NCI-H2171 (cell line): ENCODE measurements around the gene RPL21.
A peak's percentile ranks its signal among the peaks of the same experiment; 100 is the strongest.
"Not testable (repeated sequence)": the region's sequence is repeated elsewhere in the genome, so short reads cannot be mapped to it uniquely, and the experiment has no call there.

Experiments
- DNase-seq: peaks from one replicate; lab custom pipeline; 2025; lab: John Stamatoyannopoulos, UW

RPL21 gene

GRCh38 chr13:27251166-27252091, at the start of gene RPL21:
RPL21 (plus strand) TSS chr13:27251558; CDS start chr13:27253777, 2,219 bp downstream.
- DNase-seq, result peak; percentile 80

GRCh38 chr13:27201661-27202060, 49.7 kb upstream of the RPL21 start:
- DNase-seq, result no peak

- no peak for DNase-seq
Measured at GRCh38 chr13:27203186-27203585, 48.2 kb upstream of the RPL21 start.

DNA sequence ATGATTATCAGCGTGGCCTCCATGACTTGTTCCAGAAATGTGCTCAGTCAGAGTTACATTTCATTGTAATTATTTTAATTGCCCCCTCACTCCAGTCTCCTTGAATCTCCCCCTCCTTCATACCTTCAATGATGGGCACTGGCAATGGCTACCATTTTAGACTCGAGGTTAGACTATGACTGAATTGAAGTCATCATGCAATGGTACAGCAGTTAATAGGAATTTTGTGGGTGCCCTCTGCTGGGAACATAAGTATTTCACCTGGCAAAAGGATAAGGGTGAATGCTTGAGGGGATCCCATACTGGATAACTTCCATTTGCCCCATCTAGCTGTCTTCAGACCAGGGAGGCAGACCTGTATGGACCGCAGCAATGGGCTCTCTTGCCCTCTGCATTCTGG, 47.5 kb upstream of the RPL21 start:
- no peak for DNase-seq

- no peak for DNase-seq
Measured at GRCh38 chr13:27208514-27208913, 42.8 kb upstream of the RPL21 start.

GRCh38 chr13:27211271-27211670, 40.1 kb upstream of the RPL21 start:
- no peak for DNase-seq

GRCh38 chr13:27211771-27212364, 39.5 kb upstream of the RPL21 start:
- DNase-seq, result no peak

GRCh38 chr13:27213386-27213785, 38.0 kb upstream of the RPL21 start:
- DNase-seq, result not testable (repeated sequence)

GRCh38 chr13:27217791-27218190, 33.6 kb upstream of the RPL21 start:
- not testable (repeated sequence) for DNase-seq

- DNase-seq, result not testable (repeated sequence)
Measured at GRCh38 chr13:27218861-27219260, 32.5 kb upstream of the RPL21 start.

DNA sequence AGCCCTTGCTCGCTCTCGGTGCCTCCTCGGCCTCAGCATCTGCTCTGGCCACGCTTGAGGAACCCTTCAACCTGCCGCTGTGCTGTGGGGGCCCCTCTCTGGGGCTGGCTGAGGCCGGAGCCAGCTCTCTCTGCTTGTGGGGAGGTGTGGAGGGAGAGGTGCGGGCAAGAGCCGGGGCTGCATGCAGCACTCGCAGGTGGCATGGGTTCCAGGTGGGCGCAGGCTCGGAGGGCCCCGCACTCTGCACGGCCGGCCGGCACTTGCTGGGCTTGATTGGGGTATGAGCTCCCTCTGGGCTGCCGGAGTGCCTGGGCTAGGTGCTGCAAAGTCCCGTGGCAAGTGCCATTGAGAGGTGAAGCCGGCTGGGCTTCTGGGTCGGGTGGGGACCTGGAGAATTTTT, 31.7 kb upstream of the RPL21 start:
- no peak for DNase-seq

GRCh38 chr13:27222100-27222499, 29.3 kb upstream of the RPL21 start:
- DNase-seq, result not testable (repeated sequence)

DNA sequence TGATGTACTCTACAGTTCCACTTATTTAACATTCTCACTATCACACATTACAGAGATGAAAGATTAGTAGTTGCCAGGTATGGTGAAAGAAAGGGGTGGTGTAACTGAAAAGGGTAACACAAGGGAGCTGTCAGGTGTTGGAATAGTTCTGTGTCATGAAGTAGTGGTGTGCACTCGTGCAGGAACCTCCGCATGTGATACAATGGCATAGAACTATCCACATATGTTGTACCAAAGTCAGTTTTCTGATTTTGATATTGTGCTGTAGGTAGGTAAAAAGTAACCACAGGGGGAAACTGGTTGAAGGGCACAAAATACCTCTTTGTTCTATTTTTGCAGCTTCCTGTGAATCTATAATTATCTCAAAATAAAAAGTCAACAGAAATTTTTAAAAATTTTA, 24.4 kb upstream of the RPL21 start:
- no peak for DNase-seq

- no peak for DNase-seq
Measured at GRCh38 chr13:27228131-27228530, 23.2 kb upstream of the RPL21 start.

GRCh38 chr13:27229642-27230041, 21.7 kb upstream of the RPL21 start:
- DNase-seq, result no peak

- DNase-seq, result no peak
Measured at GRCh38 chr13:27233964-27234363, 17.4 kb upstream of the RPL21 start.

DNA sequence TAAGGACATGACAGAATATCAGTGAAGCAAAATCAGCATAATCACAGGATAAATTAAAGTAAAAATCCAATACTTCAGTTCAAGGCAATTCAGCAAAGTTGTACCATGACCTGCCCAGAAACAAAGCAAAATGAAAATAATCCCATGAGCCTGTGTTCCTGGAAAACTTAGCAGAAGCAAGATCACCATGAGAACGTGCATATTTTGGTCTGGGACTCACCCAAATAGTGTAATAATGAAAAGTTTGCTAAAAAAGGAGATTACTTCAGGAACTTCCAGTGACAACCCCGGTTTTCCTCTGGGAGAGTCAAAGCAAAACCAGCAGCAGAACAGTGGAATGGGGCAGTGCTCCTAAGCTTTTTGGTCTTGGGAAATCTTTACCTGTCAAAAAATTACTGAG, 14.9 kb upstream of the RPL21 start:
- no peak for DNase-seq

GRCh38 chr13:27242702-27243101, 8.7 kb upstream of the RPL21 start:
- no peak for DNase-seq

DNA sequence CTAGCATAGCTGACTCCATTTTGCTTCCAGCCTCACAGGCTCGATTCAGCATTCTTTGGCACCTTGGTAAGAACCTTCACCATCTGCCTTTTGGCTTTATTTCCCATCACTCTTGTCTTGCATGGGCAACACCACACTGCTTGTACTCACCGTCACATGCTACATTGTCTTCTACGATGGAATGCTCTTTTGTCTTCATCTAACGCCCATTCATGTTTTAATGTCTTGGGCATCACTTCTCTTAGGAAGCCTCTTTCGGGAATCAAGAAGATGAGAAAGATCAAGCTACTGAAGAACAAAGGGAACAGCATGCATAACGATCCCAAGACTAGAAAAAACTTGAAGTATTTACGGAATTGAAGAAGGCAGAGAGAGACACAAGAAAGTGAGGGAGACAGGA, 5.7 kb upstream of the RPL21 start:
- no peak for DNase-seq

DNA sequence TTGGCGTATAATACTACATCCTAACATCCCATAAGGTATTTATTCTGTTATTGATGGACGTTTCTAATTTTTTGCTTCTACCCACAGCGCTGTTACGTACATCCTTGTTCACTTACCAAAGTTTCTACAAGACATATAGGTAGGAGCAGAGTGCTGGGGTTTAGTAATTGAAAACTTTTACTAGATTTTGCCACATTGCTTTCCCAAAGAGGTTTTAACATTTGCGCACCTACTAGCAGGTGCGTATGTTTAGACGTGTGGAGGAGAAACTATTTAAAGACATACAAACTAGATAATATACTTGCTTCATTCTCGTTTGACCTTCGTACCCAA, 559 bp upstream of the RPL21 start:
- DNase-seq, result no peak

GRCh38 chr13:27252467-27252866, 1.1 kb downstream of the RPL21 start:
- no peak for DNase-seq

- no peak for DNase-seq
Measured at GRCh38 chr13:27257233-27257568, 5.8 kb downstream of the RPL21 start.

DNA sequence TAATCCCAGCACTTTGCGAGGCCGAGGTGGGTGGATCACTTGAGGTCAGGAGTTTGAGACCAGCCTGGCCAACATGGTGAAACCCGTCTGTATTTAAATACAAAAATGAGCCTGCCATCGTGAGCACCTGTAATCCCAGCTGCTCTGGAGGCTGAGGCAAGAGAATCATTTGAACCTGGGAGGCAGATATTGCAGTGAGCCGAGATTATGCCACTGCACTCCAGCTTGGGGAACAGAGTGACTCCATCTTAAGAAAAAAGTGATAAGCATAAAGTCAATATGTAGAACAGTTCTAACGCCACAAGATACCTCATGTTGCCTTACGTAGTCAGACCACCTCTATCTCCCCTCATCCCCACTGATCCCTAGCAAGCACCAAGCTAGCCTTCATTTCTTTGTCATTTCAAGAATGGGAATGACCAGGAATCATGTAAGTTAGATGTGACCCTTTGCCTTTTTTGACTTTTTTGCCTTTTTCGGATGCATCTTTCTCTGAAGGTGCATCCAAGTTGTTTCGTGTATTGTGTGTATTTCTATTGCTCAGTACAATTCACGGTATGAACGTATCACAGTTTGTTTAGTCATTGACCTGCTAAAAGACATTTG, 6.4 kb downstream of the RPL21 start:
- DNase-seq, result no peak
